Liver (tissue), 9 donors: ENCODE data around the gene CBLL1. TPM values are rescaled to one million over a fixed set of nuclear protein-coding genes. Genes with fewer than 3 reads are reported as not detected.

Experiments used
- DNase-seq: peaks from one replicate; pipeline ENCODE4 v3.0.0-alpha.2; 2017; ENCODE audit warnings: low spot score
- H3K27ac ChIP-seq, 2 donors: one replicate each; pipeline ENCODE4 v1.7.0; 2013; ENCODE audit warnings: inconsistent platforms in 2 of 2, low read length in 2 of 2, control low read depth in 1 of 2, low read depth in 1 of 2, mild to moderate bottlenecking in 1 of 2
- H3K27me3 ChIP-seq, 4 donors: one replicate each; pipeline versions ENCODE4 v1.6.1 to v1.7.0; 2013; ENCODE audit warnings: low read length in 3 of 4, inconsistent platforms in 1 of 4, mild to moderate bottlenecking in 1 of 4, moderate library complexity in 1 of 4; ENCODE audit not compliant: control insufficient read depth in 4 of 4, insufficient read depth in 4 of 4
- H3K36me3 ChIP-seq, 4 donors: one replicate each; pipeline versions ENCODE4 v1.6.1 to v1.7.0; 2013; ENCODE audit warnings: low read length in 3 of 4, mild to moderate bottlenecking in 3 of 4, low read depth in 1 of 4, moderate library complexity in 1 of 4; ENCODE audit not compliant: control insufficient read depth in 4 of 4, insufficient read depth in 3 of 4
- H3K4me1 ChIP-seq, 4 donors: one replicate each; pipeline versions ENCODE4 v1.6.1 to v1.7.0; 2013; ENCODE audit warnings: low read length in 3 of 4, mild to moderate bottlenecking in 3 of 4, moderate library complexity in 1 of 4; ENCODE audit not compliant: control insufficient read depth in 4 of 4, insufficient read depth in 4 of 4
- H3K4me3 ChIP-seq, 3 donors: one replicate each; pipeline versions ENCODE4 v1.6.1 to v1.7.0; 2013; ENCODE audit warnings: low read length in 3 of 3, control low read depth in 1 of 3, low read depth in 1 of 3, mild to moderate bottlenecking in 1 of 3
- H3K9ac ChIP-seq, 2 donors: one replicate each; pipeline ENCODE4 v1.7.0; 2013; ENCODE audit warnings: low read length in 2 of 2, mild to moderate bottlenecking in 2 of 2, moderate library complexity in 2 of 2, control low read depth in 1 of 2, low read depth in 1 of 2
- H3K9me3 ChIP-seq, 4 donors: one replicate each; pipeline versions ENCODE4 v1.6.1 to v1.7.0; 2013; ENCODE audit warnings: low read length in 3 of 4; ENCODE audit not compliant: control insufficient read depth in 4 of 4
- ATF3 ChIP-seq: IDR thresholded peaks from 2 replicates; pipeline ENCODE4 v1.6.1; 2016; ENCODE audit warnings: antibody characterized with exemption
- CTCF ChIP-seq: fragments of 150-350 bp; IDR thresholded peaks from 2 replicates; pipeline ENCODE4 v1.5.1; 2017; ENCODE audit warnings: improper control_type of control experiment, low read depth, low read length; ENCODE audit not compliant: missing input control
- EGR1 ChIP-seq, 2 donors: IDR thresholded peaks; 2 replicates each; pipeline ENCODE4 v1.6.1; 2016 to 2018; ENCODE audit warnings: antibody characterized with exemption in 2 of 2, low read depth in 2 of 2
- FOXA1 ChIP-seq: IDR thresholded peaks from 2 replicates; pipeline ENCODE4 v1.6.1; 2016; ENCODE audit warnings: antibody characterized with exemption
- FOXA2 ChIP-seq: IDR thresholded peaks from 2 replicates; pipeline ENCODE4 v1.6.1; 2016; ENCODE audit warnings: antibody characterized with exemption
- HNF4A ChIP-seq, 2 donors: conservative IDR thresholded peaks; 2 replicates each; pipeline ENCODE4 v1.6.1; 2016; ENCODE audit warnings: antibody characterized with exemption in 2 of 2, mild to moderate bottlenecking in 2 of 2
- HNF4G ChIP-seq: IDR thresholded peaks from 2 replicates; pipeline ENCODE4 v1.6.1; 2016; ENCODE audit warnings: antibody characterized with exemption
- JUND ChIP-seq, 2 donors: IDR thresholded peaks; 2 replicates each; pipeline ENCODE4 v1.6.1; 2016; ENCODE audit warnings: antibody characterized with exemption in 2 of 2
- NR2F2 ChIP-seq: IDR thresholded peaks from 2 replicates; pipeline ENCODE4 v1.6.1; 2016; ENCODE audit warnings: antibody characterized with exemption
- RXRA ChIP-seq, 2 donors: IDR thresholded peaks; 2 replicates each; pipeline ENCODE4 v1.6.1; 2017 to 2018; ENCODE audit warnings: antibody characterized with exemption in 2 of 2, mild to moderate bottlenecking in 1 of 2
- SP1 ChIP-seq: IDR thresholded peaks from 2 replicates; pipeline ENCODE4 v1.6.1; 2018; ENCODE audit warnings: antibody characterized with exemption, mild to moderate bottlenecking
- YY1 ChIP-seq: IDR thresholded peaks from 2 replicates; pipeline ENCODE4 v1.6.1; 2016; ENCODE audit warnings: antibody characterized with exemption, mild to moderate bottlenecking
- WGBS: extraction: QIAGEN DNeasy Blood & Tissue Kit; methylation state at CpG from one replicate; pipeline ENCODE4 v1.1.7; 2013; 5-methylcytosine and 5-hydroxymethylcytosine counted together
- polyA plus RNA-seq, 2 donors: library from polyadenylated mRNA; stranded (reverse) in 1 of 2; unstranded in 1 of 2; fragments of 200-250 nt in 1 of 2; fragments of >200 nt in 1 of 2; fragmentation: Nextera tagmentation in 1 of 2; extraction: Ambion mirVana in 1 of 2; gene quantifications; one replicate each; pipeline versions ENCODE4 v1.2.1 to v1.2.3, GENCODE V29; 2013 to 2015
- total RNA-seq, 2 donors: library from RNA; depleted of rRNA; stranded (reverse); fragments of >200 nt; gene quantifications; one replicate each; pipeline ENCODE4 v1.2.3, GENCODE V29; 2014
- TF ChIP-seq, protein P1 (sequence below): IDR thresholded peaks from 2 replicates; pipeline ENCODE4 v1.6.1; 2016; ENCODE audit warnings: antibody characterized with exemption, mild to moderate bottlenecking
- TF ChIP-seq, protein P2 (sequence below): IDR thresholded peaks from 2 replicates; pipeline ENCODE4 v1.6.1; 2016; ENCODE audit warnings: antibody characterized with exemption
- TF ChIP-seq, protein P3 (sequence below): IDR thresholded peaks from 2 replicates; pipeline ENCODE4 v1.6.1; 2016; ENCODE audit warnings: antibody characterized with exemption
- donor health status: healthy.
- donor health status: healthy.
- donor health status: healthy.
- donor health status: healthy.
- donor health status: healthy.

CBLL1 gene
- total and polyA plus RNA-seq, 4 donors, result 5.2 to 17.0 (median 10.0) TPM

GRCh38 chr7:107767391-107767790 lies 23.4 kb downstream of the CBLL1 start:
- no peak for DNase-seq
- 96% methylated on average over 2 of the region's 2 CpGs for WGBS
- no peaks in the 10 kb centered on the region for H3K9me3 ChIP-seq
- H3K27ac ChIP-seq, result no peak overlapping the region
- H3K9ac ChIP-seq, result no peak overlapping the region
- H3K4me3 ChIP-seq, result no peak overlapping the region
- no peaks in the 10 kb centered on the region for H3K4me1 ChIP-seq
- no peaks in the 10 kb centered on the region for H3K27me3 ChIP-seq
- TF ChIP-seq RXRA (IDR thresholded peaks at IDR 0.05), result no peak
- TF ChIP-seq, protein P1, sequence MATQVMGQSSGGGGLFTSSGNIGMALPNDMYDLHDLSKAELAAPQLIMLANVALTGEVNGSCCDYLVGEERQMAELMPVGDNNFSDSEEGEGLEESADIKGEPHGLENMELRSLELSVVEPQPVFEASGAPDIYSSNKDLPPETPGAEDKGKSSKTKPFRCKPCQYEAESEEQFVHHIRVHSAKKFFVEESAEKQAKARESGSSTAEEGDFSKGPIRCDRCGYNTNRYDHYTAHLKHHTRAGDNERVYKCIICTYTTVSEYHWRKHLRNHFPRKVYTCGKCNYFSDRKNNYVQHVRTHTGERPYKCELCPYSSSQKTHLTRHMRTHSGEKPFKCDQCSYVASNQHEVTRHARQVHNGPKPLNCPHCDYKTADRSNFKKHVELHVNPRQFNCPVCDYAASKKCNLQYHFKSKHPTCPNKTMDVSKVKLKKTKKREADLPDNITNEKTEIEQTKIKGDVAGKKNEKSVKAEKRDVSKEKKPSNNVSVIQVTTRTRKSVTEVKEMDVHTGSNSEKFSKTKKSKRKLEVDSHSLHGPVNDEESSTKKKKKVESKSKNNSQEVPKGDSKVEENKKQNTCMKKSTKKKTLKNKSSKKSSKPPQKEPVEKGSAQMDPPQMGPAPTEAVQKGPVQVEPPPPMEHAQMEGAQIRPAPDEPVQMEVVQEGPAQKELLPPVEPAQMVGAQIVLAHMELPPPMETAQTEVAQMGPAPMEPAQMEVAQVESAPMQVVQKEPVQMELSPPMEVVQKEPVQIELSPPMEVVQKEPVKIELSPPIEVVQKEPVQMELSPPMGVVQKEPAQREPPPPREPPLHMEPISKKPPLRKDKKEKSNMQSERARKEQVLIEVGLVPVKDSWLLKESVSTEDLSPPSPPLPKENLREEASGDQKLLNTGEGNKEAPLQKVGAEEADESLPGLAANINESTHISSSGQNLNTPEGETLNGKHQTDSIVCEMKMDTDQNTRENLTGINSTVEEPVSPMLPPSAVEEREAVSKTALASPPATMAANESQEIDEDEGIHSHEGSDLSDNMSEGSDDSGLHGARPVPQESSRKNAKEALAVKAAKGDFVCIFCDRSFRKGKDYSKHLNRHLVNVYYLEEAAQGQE, result no peak
- TF ChIP-seq HNF4A (conservative IDR thresholded peaks at IDR 0.05), result no peak
- no peak for TF ChIP-seq SP1
- no peak for TF ChIP-seq YY1
- no peak for TF ChIP-seq HNF4G
- TF ChIP-seq, protein P2, sequence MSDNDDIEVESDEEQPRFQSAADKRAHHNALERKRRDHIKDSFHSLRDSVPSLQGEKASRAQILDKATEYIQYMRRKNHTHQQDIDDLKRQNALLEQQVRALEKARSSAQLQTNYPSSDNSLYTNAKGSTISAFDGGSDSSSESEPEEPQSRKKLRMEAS, result no peak
- no peak for TF ChIP-seq ATF3
- TF ChIP-seq FOXA1, result no peak
- TF ChIP-seq NR2F2, result no peak
- no peak for TF ChIP-seq JUND (IDR thresholded peaks at IDR 0.05)
- no peak for TF ChIP-seq EGR1 (IDR thresholded peaks at IDR 0.05; ENCODE audit: low read depth in 2 of 2)
- TF ChIP-seq FOXA2, result no peak
- TF ChIP-seq, protein P3, sequence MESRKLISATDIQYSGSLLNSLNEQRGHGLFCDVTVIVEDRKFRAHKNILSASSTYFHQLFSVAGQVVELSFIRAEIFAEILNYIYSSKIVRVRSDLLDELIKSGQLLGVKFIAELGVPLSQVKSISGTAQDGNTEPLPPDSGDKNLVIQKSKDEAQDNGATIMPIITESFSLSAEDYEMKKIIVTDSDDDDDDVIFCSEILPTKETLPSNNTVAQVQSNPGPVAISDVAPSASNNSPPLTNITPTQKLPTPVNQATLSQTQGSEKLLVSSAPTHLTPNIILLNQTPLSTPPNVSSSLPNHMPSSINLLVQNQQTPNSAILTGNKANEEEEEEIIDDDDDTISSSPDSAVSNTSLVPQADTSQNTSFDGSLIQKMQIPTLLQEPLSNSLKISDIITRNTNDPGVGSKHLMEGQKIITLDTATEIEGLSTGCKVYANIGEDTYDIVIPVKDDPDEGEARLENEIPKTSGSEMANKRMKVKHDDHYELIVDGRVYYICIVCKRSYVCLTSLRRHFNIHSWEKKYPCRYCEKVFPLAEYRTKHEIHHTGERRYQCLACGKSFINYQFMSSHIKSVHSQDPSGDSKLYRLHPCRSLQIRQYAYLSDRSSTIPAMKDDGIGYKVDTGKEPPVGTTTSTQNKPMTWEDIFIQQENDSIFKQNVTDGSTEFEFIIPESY, result no peak
- H3K36me3 ChIP-seq, result no peaks in the 10 kb centered on the region

GRCh38 chr7:107768263-107768662 lies 24.3 kb downstream of the CBLL1 start:
- H3K27me3 ChIP-seq, result no peaks in the 10 kb centered on the region
- TF ChIP-seq, protein P1, result no peak
- TF ChIP-seq SP1 (no peak), CTCF (no peak), NR2F2 (no peak)
- H3K9me3 ChIP-seq, result no peaks in the 10 kb centered on the region
- H3K9ac ChIP-seq, result no peak overlapping the region
- DNase-seq, result no peak
- H3K4me1 ChIP-seq, result no peaks in the 10 kb centered on the region
- no peaks in the 10 kb centered on the region for H3K36me3 ChIP-seq
- 82% methylated on average over 1 of the region's 1 CpG for WGBS
- H3K27ac ChIP-seq, result no peak overlapping the region
- H3K4me3 ChIP-seq, result no peak overlapping the region
